Astrocyte (in vitro differentiated cells and primary cell): ENCODE results near the gene AK8. TPM values are rescaled to one million over a fixed set of nuclear protein-coding genes. Genes with fewer than 3 reads are reported as not detected.

ENCODE experiments used
- DNase-seq: peaks from one replicate; pipeline ENCODE4 v3.0.0-alpha.2; 2010; ENCODE audit warnings: low read depth
- FAIRE-seq: peaks from 2 replicates; lab custom pipeline; 2011; peaks lifted over from hg19 to GRCh38; lab: Jason Lieb, UNC
- H2AFZ ChIP-seq: 2 replicates; pipeline ENCODE4 v1.6.0; 2012; ENCODE audit warnings: low read depth, low read length, inconsistent platforms
- H3K27ac ChIP-seq: 2 replicates; pipeline ENCODE4 v1.5.1; 2011; ENCODE audit warnings: low read depth, low read length, inconsistent platforms
- H3K27me3 ChIP-seq: 2 replicates; pipeline ENCODE4 v1.6.0; 2011; ENCODE audit warnings: low read length, inconsistent platforms; ENCODE audit not compliant: insufficient read depth
- H3K36me3 ChIP-seq: 2 replicates; pipeline ENCODE4 v1.5.1; 2011; ENCODE audit warnings: low read length, inconsistent platforms; ENCODE audit not compliant: insufficient read depth
- H3K4me1 ChIP-seq: 2 replicates; pipeline ENCODE4 v1.5.1; 2011; ENCODE audit warnings: low read length, inconsistent platforms; ENCODE audit not compliant: insufficient read depth
- H3K4me2 ChIP-seq: 2 replicates; pipeline ENCODE4 v1.6.0; 2012; ENCODE audit warnings: low read length, inconsistent platforms
- H3K4me3 ChIP-seq: 2 replicates; pipeline ENCODE4 v1.5.1; 2011; ENCODE audit warnings: low read depth, mild to moderate bottlenecking, low read length, inconsistent platforms; ENCODE audit not compliant: insufficient read depth
- H3K79me2 ChIP-seq: 2 replicates; pipeline ENCODE4 v1.6.0; 2012; ENCODE audit warnings: mild to moderate bottlenecking, low read length, inconsistent platforms; ENCODE audit not compliant: insufficient read depth
- H3K9ac ChIP-seq: 2 replicates; pipeline ENCODE4 v1.6.0; 2012; ENCODE audit warnings: mild to moderate bottlenecking, low read length, inconsistent platforms
- H3K9me3 ChIP-seq: 2 replicates; pipeline ENCODE4 v1.5.1; 2012; ENCODE audit warnings: low read depth, mild to moderate bottlenecking, low read length, inconsistent platforms; ENCODE audit not compliant: insufficient read depth
- H4K20me1 ChIP-seq: 2 replicates; pipeline ENCODE4 v1.6.0; 2012; ENCODE audit warnings: low read length, inconsistent platforms; ENCODE audit not compliant: insufficient read depth
- H3K27ac Mint-ChIP-seq: one replicate; pipeline ENCODE4 v1.8.0; 2021; ENCODE audit warnings: mild to moderate bottlenecking, mixed read lengths; ENCODE audit not compliant: unreplicated experiment
- H3K27me3 Mint-ChIP-seq: one replicate; pipeline ENCODE4 v1.8.0; 2021; ENCODE audit warnings: low read depth, mixed read lengths; ENCODE audit not compliant: unreplicated experiment
- H3K36me3 Mint-ChIP-seq: one replicate; pipeline ENCODE4 v1.8.0; 2021; ENCODE audit warnings: low read depth, mixed read lengths; ENCODE audit not compliant: unreplicated experiment
- H3K4me1 Mint-ChIP-seq: one replicate; pipeline ENCODE4 v1.8.0; 2021; ENCODE audit warnings: low read depth, mixed read lengths; ENCODE audit not compliant: unreplicated experiment
- H3K4me3 Mint-ChIP-seq: one replicate; pipeline ENCODE4 v1.8.0; 2021; ENCODE audit warnings: mild to moderate bottlenecking, moderate library complexity, mixed read lengths; ENCODE audit not compliant: unreplicated experiment
- H3K9me3 Mint-ChIP-seq: one replicate; pipeline ENCODE4 v1.8.0; 2021; ENCODE audit warnings: mild to moderate bottlenecking, mixed read lengths; ENCODE audit not compliant: unreplicated experiment
- CTCF ChIP-seq: IDR thresholded peaks from 2 replicates; pipeline ENCODE4 v1.5.1; 2011; ENCODE audit warnings: low read depth, mild to moderate bottlenecking, inconsistent platforms, low read length, moderate library complexity; ENCODE audit not compliant: insufficient read depth
- EZH2 ChIP-seq: IDR thresholded peaks from 2 replicates; pipeline ENCODE4 v1.6.1; 2012; ENCODE audit warnings: mild to moderate bottlenecking, low read length, inconsistent platforms; ENCODE audit not compliant: insufficient read depth
- total RNA-seq: library from RNA; stranded (reverse); gene quantifications from 2 replicates; pipeline ENCODE4 v1.2.1, GENCODE V29; 2021

AK8 gene
- total RNA-seq, 1 donor from 2014 or later: 0.27 TPM

DNA sequence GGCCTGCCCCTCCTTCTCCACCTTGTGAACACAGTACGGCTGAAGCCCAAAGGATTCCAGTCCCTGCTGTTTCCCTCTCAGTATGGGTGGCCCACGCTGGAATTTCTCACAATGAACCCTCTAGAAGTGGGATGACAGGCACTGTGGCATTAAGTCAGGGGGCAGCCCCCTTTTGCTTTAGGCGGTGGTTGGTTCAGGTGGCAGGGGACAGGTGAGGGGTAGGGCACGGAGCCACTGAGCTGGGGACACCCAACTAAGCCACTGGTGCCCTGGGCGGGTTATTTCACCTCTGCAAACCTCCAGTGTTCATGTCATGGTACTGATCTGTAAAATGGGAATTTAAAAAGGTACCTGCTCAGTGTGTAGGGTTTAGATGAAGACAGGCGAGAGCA, 8.2 kb upstream of the AK8 start:
- TF ChIP-seq EZH2 (no peak), CTCF (no peak)

DNA sequence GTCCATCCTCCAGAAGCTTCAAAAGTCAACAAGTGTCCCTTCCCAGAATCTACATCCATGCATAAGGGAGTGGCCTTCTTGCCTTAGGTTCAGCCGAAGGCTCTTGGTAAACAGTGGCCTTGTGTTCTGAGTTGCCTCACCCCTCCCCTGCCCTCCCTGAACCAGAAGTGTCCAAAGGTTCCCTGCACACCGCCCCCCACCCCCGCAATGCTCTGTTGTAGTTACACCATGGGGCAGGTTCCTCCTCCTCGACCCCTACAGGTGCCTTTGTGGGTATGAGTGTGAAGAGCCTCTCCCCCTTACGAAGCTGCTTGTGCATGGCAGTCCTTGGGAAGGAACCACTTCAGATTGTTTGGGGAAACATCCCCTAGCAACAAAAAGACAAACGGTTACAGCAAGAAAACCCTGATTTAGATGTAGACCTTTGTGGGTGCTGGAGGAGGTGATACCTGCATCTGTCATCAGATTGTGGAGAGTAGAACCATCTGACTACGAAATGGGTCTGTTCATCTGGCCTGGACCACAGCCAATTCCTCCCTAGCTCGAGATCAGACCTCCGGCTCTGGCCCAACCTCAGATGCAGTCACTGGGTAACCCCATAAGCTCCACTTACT, 7.7 kb upstream of the AK8 start:
- Histone ChIP-seq H3K36me3 (no peaks in the 10 kb centered on the region), H3K27ac (no peak overlapping the region), H3K9ac (no peak overlapping the region), H2AFZ (no peak overlapping the region), H3K27me3 (no peaks in the 10 kb centered on the region), H3K4me2 (no peak overlapping the region), H4K20me1 (no peaks in the 10 kb centered on the region), H3K79me2 (no peaks in the 10 kb centered on the region), H3K4me3 (no peak overlapping the region), H3K4me1 (no peaks in the 10 kb centered on the region), H3K9me3 (no peaks in the 10 kb centered on the region)
- DNase-seq (no peak), FAIRE-seq (no peak)
- peaks cover 3% of the 10 kb centered on the region for H3K27me3 Mint-ChIP-seq
- H3K27ac Mint-ChIP-seq: no peak overlapping the region
- H3K9me3 Mint-ChIP-seq: no peaks in the 10 kb centered on the region
- TF ChIP-seq EZH2 (no peak), CTCF (no peak)
- H3K4me3 Mint-ChIP-seq: no peak overlapping the region
- H3K4me1 Mint-ChIP-seq: peaks cover 3% of the 10 kb centered on the region
- peaks cover 7% of the 10 kb centered on the region for H3K36me3 Mint-ChIP-seq

More for the DNA sequence above, 8.2 kb upstream of the AK8 start:
- H4K20me1 ChIP-seq: no peaks in the 10 kb centered on the region
- Mint-ChIP-seq H3K4me3 (no peak overlapping the region), H3K27me3 (peaks cover 3% of the 10 kb centered on the region), H3K4me1 (peaks cover 3% of the 10 kb centered on the region), H3K36me3 (peaks cover 8% of the 10 kb centered on the region), H3K9me3 (no peaks in the 10 kb centered on the region), H3K27ac (no peak overlapping the region)
- no peaks in the 10 kb centered on the region for H3K36me3 ChIP-seq
- no peaks in the 10 kb centered on the region for H3K79me2 ChIP-seq
- H3K4me2 ChIP-seq: no peak overlapping the region
- no peaks in the 10 kb centered on the region for H3K4me1 ChIP-seq
- H2AFZ ChIP-seq: no peak overlapping the region
- H3K27ac ChIP-seq: no peak overlapping the region
- no peak overlapping the region for H3K9ac ChIP-seq
- H3K27me3 ChIP-seq: no peaks in the 10 kb centered on the region
- no peaks in the 10 kb centered on the region for H3K9me3 ChIP-seq
- no peak for FAIRE-seq
- H3K4me3 ChIP-seq: no peak overlapping the region
- no peak for DNase-seq
